Stimulated activated CD4-positive, alpha-beta T cell treated with anti-CD3 and anti-CD28 coated beads, Interleukin-4, amount 100 ng/mL, for 24 hours (primary cell): ENCODE measurements around the gene PTGR1.
"Not testable (repeated sequence)": the region's sequence is repeated elsewhere in the genome, so short reads cannot be mapped to it uniquely, and the experiment has no call there.

ENCODE experiments used
- DNase-seq: peaks from one replicate; pipeline ENCODE4 v3.0.0-alpha.2; 2020

PTGR1 gene

DNA sequence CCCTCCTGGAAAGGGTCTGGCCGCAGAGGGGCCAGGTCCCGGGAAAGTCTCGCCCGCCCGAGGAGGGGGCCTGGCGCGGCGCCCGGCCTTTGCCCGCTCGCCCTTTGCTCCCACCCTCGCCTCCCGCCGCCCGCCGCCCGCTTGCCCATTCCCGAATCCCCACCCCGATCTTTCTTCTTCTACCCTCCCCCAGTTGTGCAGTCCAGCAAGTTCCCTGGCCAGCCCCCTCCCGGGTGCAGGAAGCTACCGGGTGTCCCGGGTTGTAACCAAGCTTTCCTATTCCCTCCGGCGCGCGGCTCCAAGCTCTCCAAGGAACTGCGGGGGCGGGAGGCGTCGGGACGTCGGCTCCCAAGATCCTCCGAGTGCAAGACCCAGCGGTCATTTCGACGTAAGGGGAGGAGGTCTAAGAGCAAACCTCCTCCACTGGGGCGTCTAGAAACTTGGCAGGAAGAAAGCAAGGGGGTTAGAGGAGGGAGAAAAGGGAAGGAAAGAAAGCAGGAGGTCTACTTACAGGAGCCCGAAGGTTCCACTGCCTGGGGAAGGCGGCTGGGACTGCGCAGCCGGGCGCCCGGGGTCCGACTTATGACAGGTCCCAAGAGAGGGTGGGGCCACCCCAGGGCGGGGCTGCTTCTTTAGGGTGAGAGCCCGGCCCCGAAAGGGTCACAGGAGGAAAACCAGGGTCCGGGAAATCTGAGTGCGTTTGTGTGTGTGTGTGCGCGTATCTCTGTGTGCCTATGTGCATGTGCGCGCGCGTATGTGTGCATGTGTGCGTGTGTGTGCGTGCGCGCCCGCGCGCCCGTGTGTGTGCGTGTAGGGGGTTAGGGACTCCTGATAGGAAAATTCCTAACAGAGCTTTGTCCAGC lies at the start of gene PTGR1:
TSS of gene PTGR1 (minus strand) at position 556 of the 863 bp plus-strand sequence. CDS start 2,225 bp downstream, outside the sequence.
- peak; percentile 6 for DNase-seq

DNA sequence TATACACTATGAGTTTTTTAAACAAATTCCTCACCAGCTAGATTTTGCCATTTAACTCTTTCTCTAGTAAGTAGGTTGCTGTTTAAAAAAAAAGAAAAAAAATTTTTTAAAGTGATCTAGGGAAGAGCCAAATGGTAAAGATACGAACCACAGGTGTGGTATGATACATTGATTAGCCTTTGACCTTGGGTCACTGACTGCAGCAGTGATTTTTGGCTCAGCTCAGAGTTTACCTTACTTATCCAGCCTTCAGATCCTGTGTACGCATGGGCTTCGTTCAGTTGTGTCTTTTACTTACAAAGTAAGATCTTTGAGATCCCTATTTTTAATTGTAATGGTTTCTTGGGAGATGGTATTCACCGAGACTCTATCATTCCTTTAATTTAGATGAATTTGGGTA lies 49.6 kb upstream of the PTGR1 start:
- no peak for DNase-seq

DNA sequence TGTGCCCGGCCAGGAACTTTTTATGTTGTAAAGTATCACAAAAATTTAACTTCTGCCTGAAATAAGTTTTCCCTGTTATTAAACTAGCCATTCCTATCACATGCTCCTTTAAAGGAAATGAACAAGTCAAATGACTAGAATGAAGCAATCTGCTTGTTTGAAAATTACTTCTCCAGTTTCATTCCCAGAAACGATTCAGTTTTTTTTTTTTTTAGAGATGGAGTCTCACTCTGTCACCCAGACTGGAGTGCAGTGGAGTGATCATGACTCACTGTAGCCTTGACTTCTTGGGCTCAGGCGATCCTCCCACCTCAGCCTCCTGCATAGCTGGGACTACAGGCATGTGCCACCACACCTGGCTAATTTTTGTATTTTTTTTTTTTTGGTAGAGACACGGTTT lies 48.6 kb upstream of the PTGR1 start:
- DNase-seq, result no peak

GRCh38 chr9:111646417-111646816 lies 47.0 kb upstream of the PTGR1 start:
- no peak for DNase-seq

- DNase-seq, result no peak
These were observed 46.4 kb upstream of the PTGR1 start for GRCh38 chr9:111645806-111646205.

- DNase-seq, result no peak
These were observed 44.8 kb upstream of the PTGR1 start for GRCh38 chr9:111644195-111644772.

- DNase-seq, result no peak
These were observed 38.0 kb upstream of the PTGR1 start for GRCh38 chr9:111637421-111637950.

GRCh38 chr9:111634860-111635259 lies 35.4 kb upstream of the PTGR1 start:
- no peak for DNase-seq

GRCh38 chr9:111633389-111633736 lies 33.9 kb upstream of the PTGR1 start:
- DNase-seq, result no peak

DNA sequence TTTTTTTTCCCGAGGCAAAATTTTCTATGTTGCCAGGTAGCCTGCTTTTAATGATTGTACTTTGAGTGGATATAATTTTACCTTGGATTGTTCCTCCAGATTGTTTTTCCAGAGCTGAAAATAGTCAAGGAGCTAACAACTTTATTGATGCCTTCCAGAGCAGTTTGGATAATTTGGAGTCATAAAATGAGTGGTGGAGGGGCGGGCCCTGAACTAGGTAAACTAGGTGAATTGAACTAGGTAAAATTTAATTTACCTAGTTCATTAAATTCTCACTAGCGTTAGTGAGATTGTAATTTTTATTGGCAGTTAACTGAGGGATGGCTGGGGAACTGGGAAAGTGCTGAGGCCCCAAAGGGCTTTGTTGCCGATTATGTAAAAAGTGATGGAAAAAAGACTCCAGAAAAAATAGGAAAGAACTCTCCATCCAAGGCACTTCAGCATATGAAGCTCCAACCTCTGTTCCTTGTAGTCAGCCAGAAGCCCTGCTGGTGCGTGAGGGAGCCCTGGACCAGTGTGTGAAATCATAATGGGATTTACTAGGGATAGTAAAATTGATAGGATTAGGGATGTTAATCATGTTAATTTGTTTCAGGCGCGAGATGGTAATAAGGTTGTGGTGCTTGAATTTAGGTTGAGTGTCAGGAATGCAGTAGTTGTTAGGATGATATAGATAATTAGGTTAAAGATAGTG lies 33.4 kb upstream of the PTGR1 start:
- no peak for DNase-seq

DNA sequence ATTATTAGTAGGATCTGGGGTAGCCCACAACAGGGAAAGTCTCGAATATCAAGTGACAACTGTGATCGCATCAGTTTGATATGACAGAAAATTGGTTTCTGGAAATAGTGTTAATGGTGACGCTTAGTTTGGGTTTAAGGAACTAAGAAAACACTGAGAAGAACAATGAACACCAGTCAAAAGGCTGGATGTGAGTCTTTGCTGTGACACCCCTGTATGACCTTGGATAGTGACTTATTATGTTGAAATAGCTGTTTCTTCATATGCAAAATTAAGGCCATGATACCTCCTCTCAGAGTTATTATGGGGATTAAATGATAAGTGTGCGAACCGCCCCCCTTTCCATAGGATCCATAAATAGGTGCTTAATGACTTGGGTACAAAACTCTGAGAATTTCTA lies 32.6 kb upstream of the PTGR1 start:
- DNase-seq, result no peak

DNA sequence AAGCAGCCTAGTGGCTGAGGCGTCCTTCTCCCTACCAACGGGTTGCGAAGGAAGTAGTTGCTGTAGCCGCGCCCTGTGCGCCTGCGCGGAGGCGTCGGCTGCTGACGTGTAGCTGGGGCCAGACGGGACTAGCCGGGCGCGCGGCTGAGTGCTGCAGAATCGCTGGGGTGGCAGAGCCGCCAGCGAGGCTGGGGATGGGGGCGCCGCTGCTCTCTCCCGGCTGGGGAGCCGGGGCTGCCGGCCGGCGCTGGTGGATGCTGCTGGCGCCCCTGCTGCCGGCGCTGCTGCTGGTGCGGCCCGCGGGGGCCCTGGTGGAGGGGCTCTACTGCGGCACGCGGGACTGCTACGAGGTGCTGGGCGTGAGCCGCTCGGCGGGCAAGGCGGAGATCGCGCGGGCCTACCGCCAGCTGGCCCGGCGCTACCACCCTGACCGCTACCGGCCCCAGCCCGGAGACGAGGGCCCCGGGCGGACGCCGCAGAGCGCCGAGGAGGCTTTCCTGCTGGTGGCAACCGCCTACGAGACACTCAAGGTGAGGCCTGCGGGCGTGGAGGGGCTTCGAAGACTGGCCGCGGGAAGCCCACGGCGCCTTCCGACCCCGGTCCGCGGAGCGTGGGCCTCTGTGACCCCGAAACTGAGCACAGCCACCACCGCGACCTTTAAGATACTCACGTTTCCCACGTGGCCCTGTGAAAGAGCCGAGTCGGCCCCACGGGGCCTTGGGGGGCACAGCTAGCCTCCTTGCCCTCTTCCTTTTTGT lies 31.9 kb upstream of the PTGR1 start, which contains the start of gene DNAJC25:
TSS of gene DNAJC25 (plus strand) at position 121 of the 758 bp plus-strand sequence. CDS start at position 195, 74 bp downstream.
- DNase-seq, result peak; percentile 96

- DNase-seq, result no peak
These were observed 31.4 kb upstream of the PTGR1 start for GRCh38 chr9:111630964-111631213.

DNA sequence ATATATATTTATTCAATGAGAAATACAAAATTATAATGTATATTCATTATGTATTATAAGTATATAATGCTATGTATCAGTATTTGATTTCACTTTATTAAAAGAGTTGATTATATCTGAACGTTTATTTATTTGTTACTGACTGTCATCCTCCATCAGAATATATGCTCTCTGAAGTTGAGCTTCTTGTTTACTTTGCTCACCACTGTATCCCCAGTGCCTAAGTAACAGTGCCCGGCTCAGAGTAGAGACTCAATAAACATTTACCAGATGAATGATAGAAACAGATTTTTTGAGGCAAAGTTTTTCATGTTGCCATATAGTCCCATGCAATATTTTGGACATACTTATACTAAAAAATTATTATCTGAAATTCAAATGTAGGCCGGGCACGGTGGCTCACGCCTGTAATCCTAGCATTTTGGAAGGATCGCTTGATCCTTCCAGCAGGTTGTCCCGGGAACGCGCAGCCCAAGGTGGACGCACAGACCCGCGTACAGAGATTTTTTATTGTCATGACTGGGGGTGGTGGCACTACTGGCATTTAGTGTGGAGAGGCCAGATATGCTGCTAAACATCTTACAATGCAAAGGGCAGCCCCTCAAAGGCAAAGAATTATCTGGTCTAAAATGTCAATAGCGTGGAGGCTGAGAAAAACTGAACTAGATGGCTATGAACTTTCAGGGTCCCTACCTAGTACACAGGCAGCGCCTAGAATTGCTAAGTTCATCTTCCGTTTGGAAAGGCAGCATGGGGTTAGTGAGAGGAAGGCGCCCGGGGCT lies 30.9 kb upstream of the PTGR1 start:
- DNase-seq, result no peak

GRCh38 chr9:111628411-111628810 lies 29.0 kb upstream of the PTGR1 start:
- no peak for DNase-seq

DNA sequence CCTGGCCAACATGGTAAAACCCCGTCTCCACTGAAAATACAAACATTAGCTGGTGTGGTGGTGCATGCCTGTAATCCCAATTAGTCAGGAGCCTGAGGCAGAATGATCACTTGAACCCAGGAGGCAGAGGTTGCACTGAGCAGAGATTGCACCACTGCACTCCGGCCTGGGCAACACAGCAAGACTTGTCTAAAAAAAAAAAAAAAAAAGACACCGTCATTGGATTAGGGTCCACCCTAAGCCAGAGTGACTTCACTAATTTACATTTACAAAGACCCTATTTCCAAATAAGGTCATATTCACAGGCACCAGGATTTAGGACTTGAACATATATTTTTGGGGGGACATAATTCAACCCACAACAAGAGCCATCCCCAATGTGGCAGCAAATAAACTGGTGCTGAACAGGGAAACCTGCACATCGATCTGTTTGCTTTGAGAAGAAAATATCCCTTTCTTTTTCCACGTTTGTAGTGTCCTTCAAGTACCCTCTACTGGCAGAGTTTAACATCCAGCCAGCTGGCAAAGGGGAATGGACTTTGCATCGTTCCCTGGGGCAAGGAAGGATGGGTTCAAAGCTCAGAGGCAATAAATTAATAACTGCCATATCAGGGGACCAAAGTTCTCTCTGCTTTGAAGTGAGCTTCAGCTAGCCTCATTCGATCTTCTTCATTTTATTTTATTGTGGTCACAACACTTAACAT lies 28.0 kb upstream of the PTGR1 start:
- DNase-seq, result no peak

GRCh38 chr9:111622626-111623025 lies 23.2 kb upstream of the PTGR1 start:
- DNase-seq, result no peak

DNA sequence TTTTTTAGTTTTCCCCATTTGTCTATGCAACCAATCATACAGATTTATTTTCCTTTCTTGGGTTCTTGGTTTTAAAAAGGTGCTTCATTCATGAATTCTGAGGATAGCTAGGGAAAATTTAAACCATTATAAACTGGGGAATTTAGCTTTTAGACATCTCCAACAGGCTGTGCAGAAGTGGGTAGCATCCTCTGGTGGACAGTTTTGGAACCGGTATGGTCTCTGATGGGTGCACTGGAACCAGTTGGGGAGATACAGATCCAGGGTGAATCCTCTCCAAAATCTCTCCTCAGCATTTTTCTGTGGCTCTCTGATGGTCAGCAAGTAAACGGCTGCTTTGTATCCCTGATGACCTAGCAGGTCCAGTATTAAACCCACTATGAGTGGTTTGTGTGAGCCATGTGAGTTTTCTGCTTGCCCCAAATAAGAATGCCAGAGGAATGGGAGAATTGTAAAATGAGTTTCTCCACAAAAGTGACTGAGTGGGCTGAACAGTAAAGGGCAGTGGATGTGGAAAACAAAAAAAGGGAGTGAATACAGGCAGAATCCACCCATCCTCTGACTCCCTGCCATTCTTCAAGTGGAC lies 22.5 kb upstream of the PTGR1 start:
- DNase-seq, result peak; percentile 35

DNA sequence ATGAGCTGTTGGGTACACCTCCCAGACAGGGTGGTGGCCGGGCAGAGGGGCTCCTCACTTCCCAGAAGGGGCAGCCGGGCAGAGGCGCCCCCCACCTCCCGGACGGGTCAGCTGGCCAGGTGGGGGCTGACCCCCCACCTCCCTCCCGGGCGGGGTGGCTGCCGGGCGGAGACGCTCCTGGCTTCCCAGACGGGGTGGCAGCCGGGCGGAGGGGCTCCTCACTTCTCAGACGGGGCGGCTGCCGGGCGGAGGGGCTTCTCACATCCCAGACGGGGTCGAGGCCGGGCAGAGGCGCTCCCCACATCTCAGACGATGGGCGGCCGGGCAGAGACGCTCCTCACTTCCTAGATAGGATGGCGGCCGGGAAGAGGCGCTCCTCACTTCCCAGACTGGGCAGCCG lies 17.9 kb upstream of the PTGR1 start:
- not testable (repeated sequence) for DNase-seq

DNA sequence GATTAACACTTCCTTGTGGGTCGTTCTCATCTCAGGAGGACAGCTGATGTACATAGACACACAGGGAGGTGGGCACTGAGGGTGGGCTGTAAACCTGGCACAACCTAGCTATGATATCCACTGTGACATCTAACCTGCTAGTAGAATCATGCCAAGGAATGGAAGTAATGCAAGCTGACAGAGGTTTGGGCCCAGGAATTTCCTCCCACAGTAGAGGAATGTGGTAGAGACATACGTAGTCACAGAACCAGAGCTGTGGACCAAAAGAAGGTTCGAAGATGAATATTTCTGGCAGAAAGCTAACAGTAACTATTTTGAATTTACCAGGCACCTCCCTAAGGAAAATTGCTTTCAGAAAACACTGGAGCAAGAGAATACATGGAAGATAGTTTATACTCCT lies 16.5 kb upstream of the PTGR1 start:
- no peak for DNase-seq

GRCh38 chr9:111613436-111614040 lies 14.1 kb upstream of the PTGR1 start:
- DNase-seq, result no peak
